IPS-11a (cell line): ENCODE data around the gene CERKL.

ENCODE experiments used
- H3K4me3 ChIP-seq: one replicate; pipeline ENCODE4 v1.5.1; 2013; ENCODE audit warnings: low read depth, low read length, control low read depth

CERKL gene

GRCh38 chr2:181523756-181524155 lies 133.1 kb downstream of the CERKL start:
- no peak overlapping the region for H3K4me3 ChIP-seq

DNA sequence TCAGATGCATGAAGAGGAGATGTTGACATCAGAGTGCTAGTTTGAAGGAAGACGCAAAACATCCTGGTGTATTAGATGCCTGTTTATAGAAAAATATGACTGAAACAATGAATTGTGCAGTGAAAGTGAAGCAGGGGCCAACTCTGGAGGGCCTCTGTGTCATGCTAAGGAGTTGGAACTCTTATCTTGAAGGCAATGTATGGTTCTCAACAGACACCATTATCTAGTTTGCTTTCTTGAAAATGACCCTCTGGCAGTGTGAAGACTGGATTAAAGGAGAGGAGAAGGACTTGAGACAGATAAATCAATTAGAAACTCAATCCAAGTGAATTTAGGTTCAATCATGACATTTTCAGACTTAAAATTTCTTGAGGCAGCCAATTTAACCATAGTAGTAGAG lies 136.7 kb downstream of the CERKL start:
- H3K4me3 ChIP-seq, result no peak overlapping the region

DNA sequence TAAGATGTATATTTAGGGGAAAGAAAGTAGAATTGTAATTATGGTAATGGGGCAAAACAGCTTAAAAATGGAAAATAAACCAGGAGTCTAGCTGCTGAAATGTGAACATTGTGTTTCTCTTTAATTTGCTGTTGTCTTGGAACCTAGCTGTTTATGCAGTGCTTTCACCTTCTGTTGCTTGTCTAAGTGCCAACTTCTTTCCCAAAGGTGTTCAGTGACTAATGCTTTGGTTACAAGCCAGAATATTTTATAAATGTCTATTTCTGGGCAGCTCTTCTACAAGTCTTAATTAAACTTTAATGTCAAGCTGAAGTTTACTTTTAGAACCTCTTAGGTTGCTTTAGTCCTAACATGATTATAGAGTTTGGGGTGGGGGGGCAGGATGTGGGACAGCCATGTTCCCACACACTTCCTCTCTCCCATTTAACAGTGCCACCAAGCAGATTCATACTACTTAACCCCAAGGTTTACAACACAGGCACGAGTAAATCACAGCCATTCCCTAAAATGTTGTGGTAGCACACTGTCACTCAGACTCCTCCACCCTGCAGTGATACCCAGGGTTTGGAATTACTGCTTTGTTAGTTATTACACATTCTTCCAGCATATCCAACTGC lies 139.1 kb downstream of the CERKL start:
- no peak overlapping the region for H3K4me3 ChIP-seq

DNA sequence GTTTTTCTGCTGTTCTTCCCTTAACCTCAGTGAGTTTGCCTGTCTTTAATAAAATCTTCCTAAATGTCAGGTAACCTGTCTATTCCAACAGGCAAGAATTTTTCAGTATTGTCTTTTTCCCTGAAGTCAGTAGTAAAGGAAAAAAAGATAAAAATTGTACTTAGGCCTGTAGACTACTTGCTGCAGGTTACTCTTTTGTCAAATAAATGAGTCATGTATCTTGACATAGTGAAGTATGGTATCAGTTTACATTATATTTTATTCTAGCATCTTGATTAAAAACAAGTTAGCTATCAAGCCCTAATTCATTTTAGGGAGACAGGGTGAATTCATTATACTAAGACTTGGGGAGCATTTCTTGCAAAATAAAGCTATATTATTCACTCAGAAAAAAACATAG lies 139.9 kb downstream of the CERKL start:
- H3K4me3 ChIP-seq, result no peak overlapping the region

GRCh38 chr2:181515719-181516118 lies 141.2 kb downstream of the CERKL start:
- no peak overlapping the region for H3K4me3 ChIP-seq

GRCh38 chr2:181500201-181500600 lies 156.7 kb downstream of the CERKL start:
- H3K4me3 ChIP-seq, result no peak overlapping the region

DNA sequence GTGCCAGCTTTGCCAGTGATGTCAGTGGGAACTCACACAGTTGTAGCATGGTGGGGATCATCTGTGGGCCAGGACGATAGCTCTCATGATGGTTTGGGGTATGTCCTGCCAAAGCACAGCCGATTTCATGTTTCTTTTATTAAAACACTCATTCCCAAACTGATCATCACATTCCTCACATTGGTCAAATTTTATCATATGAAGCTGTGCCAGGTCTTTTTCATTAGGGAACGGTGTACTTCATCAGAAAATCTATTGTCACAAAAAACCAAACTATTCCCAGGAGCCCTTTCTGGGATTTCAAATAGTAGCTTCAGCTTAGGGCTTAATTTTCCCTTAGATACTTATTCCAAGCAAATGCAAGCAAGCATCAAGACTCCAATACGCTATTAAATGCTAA lies 157.7 kb downstream of the CERKL start:
- no peak overlapping the region for H3K4me3 ChIP-seq
